Measurements from ENCODE around the gene LDHA. TPM values are rescaled to one million over a fixed set of nuclear protein-coding genes. Genes with fewer than 3 reads are reported as not detected.

Gene LDHA
- total RNA-seq, 4 donors from 2014 or later: 504 to 615 (median 514) TPM

- TF ChIP-seq CTCF (IDR thresholded peaks at IDR 0.05; ENCODE audit: low read depth): no peak
Observed at GRCh38 chr11:18375941-18376340, 18.4 kb upstream of the LDHA start.

- TF ChIP-seq CTCF (IDR thresholded peaks at IDR 0.05; ENCODE audit: low read depth): no peak
Observed at GRCh38 chr11:18379201-18379600, 15.2 kb upstream of the LDHA start.

- no peak for TF ChIP-seq CTCF (IDR thresholded peaks at IDR 0.05; ENCODE audit: low read depth)
Observed at GRCh38 chr11:18383388-18384156, 10.8 kb upstream of the LDHA start.

GRCh38 chr11:18384157-18384641 is 10.2 kb upstream of the LDHA start:
- no peak for TF ChIP-seq CTCF (IDR thresholded peaks at IDR 0.05; ENCODE audit: low read depth)

GRCh38 chr11:18390088-18390487 is 4.3 kb upstream of the LDHA start:
- no peak for TF ChIP-seq CTCF (IDR thresholded peaks at IDR 0.05; ENCODE audit: low read depth)

- TF ChIP-seq CTCF (IDR thresholded peaks at IDR 0.05; ENCODE audit: low read depth): no peak
Observed at GRCh38 chr11:18392434-18393321, 1.7 kb upstream of the LDHA start.

All from subcutaneous adipose tissue (tissue), 4 donors.